GM19043 (cell line): Measurements from ENCODE around the gene MLPH.

ENCODE experiments used
- ATAC-seq: cut with Tn5 transposase; IDR thresholded peaks from one replicate; pipeline ENCODE4 v1.9.1; 2021; ENCODE audit warnings: low read depth; ENCODE audit not compliant: unreplicated experiment

The MLPH gene

GRCh38 chr2:237539681-237540080 lies 52.6 kb downstream of the MLPH start:
- ATAC-seq: no peak

- no peak for ATAC-seq
These were observed 53.2 kb downstream of the MLPH start for GRCh38 chr2:237540223-237540775.

- no peak for ATAC-seq
These were observed 53.8 kb downstream of the MLPH start for GRCh38 chr2:237540823-237541222.

DNA sequence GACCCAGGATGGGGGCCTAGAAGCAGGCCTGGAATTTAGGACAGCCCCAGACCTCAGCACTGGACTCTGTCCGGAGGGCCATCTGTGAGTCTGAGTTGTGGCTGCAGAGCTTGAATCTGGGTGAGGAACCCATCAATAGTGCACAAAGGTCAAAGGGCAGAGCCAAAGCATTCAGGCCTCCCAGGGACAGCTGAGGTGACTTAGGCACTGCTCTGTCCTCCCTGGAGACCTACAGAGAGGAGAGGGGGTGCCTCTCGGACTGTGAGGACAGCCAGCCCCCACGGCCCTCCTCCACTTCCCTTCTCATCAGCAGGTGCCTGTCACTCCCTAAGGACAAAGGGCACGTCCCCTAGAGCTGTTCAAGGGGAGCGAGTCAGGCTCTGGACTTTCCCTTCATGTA lies 54.2 kb downstream of the MLPH start:
- no peak for ATAC-seq

- ATAC-seq: no peak
These were observed 55.1 kb downstream of the MLPH start for GRCh38 chr2:237542001-237542704.

DNA sequence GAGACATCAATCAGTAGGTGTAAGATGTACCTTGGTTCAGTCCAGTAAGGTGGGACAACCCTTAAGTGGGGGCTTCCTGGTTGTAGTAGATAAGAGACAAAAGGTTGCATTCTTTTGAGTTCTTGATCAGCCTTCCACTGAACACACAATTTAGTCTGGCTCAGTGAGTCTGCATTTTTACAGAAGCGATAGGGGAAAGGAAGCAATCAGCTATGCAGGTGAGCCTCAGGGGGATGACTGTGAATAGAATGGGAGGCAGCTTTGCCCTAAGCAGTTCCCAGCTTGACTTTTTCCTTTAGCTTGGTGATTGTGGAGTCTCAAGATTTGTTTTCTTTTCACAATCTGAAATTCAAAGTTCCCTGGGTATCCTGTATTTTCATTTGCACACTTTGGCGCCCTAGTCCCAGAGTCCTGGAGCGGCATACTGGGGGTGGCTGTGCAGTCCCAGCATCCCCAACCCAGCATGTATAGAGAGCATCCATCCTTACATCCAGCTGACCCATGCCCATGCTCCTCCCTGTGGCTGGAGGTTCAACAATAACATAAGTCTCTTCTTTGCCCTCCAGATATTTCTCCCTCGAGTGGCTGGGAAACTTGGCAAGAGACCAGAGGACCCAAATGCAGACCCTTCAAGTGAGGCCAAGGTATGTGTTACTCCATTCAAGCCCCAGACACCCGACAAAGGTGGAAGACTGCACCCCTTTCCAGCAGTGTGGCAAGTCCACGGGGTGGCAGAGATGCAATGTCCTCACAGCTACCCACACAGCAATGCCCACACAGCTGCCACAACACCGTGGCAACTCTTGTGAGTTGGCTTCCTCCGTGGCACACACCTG lies 59.2 kb downstream of the MLPH start:
- ATAC-seq: no peak

DNA sequence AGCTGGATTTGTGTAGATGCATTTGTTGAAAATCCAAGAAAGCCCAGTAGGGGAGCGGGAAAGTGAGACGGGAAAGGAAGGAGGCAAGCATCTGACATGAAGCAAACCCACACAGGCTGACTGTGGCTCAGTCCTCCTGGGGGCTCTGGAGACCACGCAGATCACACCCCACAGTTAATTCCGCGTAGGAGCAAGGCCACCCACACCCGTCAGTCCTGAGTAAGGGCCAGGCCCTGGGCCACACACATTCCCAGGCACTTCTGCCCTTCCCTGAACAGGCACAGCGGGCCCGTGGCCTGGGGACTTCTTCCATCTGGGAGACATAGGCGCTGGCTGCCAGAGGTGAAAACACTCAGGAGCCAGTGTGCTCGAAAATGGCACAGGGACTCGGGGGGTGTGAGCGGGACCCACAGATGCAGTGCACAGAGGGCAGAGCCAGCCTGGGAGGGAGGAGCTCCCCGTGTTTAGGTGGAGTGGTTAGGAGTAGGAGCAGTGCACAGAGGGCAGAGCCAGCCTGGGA lies 59.9 kb downstream of the MLPH start:
- no peak for ATAC-seq

DNA sequence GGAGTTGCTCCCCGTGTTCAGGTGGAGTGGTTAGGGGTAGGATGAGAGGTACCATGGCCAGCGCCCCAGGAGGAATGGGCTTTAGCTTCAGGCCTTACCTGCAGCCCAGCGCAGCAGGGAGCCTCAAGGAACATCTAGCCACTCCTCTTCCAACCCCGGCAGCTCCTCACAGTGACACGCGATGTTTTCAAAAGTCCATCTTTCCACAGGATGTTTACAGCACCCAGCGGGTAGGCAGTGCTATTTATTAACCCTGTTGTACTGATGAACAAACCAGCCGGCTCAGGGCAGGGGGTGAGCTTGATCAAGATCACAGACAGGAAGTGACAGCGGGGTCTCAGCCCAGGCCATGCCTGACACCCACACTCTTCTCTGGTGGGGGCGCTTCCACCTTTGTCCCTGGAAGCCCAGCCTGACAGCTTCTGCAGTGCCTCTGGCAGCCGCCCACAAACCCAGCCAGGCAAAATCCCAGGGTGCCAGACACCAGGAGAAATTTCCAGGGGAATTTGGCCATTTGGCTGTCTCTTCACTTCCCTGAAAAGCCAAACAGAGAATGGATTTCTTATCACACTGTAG lies 60.9 kb downstream of the MLPH start:
- no peak for ATAC-seq

DNA sequence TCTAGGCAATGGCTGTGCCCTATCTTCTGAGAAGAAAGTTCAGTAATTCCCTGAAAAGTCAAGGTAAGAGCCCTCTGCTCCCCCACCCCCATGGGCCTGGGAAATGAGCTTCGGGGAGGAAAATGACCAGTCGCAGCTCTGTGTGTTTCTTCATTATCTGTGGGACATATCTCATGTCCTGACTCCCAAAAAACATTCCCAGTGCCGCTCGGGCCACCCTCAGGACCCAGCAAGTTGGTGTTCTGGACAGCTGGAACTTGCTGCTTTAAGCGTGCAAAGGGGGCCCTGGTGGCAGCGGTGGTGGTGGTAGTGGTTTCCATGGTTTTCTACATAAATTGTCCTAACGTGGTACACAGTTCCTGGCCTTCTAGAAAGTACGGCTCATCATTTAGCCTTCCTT lies 62.2 kb downstream of the MLPH start:
- no peak for ATAC-seq

- no peak for ATAC-seq
These were observed 62.8 kb downstream of the MLPH start for GRCh38 chr2:237549643-237550415.

DNA sequence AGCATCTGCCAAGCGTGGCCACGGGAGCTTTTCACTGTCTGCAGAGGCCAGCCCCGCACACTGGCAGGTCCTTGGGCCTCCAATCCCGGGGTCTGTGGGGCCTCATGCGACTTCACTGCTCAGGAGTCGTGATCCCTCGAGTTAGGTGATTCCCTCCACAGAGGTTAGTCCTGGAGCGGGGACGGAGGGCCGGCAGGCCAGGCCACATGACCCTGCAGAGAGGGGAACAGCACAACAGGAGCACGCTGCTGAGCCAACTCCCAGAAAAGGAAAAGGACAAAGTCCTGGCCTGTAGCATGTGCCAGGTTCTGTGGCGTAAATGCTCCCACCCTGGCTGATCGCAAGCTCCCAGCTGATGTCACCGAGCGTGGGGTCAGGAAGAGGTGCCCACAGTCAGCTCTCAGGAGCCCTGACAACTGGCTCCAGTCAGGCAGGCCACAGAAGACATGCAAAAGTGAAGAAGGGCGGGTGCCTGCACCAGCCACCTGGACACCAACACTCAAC lies 64.1 kb downstream of the MLPH start:
- no peak for ATAC-seq

DNA sequence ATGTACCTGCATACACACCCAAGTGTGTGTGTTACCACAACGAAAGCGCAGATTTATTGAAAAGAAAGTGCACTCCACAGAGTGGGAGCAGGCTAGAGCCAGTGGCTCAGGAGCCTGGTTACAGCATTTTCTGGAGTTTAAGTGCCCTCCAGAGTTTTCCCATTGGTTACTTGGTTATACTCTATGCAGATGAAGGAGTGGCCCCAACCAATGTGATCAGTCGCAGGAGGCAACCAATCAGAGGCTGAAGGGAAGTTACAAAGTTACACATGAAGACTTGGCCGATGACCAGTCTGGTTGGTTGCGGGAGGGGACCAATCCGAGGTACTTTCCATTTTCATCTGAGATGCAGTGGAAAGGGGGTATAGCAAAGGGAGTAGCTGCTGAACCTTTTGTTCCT lies 65.9 kb downstream of the MLPH start:
- ATAC-seq: no peak

GRCh38 chr2:237553948-237554347 lies 66.9 kb downstream of the MLPH start:
- no peak for ATAC-seq

- ATAC-seq: no peak
These were observed 68.5 kb downstream of the MLPH start for GRCh38 chr2:237555560-237555959.

GRCh38 chr2:237556773-237557632 lies 70.0 kb downstream of the MLPH start:
- peak; percentile 93 for ATAC-seq

GRCh38 chr2:237557633-237558015 lies 70.6 kb downstream of the MLPH start:
- peak; percentile 26 for ATAC-seq

- ATAC-seq: no peak
These were observed 72.0 kb downstream of the MLPH start for GRCh38 chr2:237558961-237559641.

- no peak for ATAC-seq
These were observed 74.2 kb downstream of the MLPH start for GRCh38 chr2:237561221-237561620.

- no peak for ATAC-seq
These were observed 76.8 kb downstream of the MLPH start for GRCh38 chr2:237563816-237564215.
